Measurements from ENCODE around the gene NUP85.
"Not testable (repeated sequence)": the region's sequence is repeated elsewhere in the genome, so short reads cannot be mapped to it uniquely, and the experiment has no call there.

NUP85 gene

GRCh38 chr17:75270218-75270965 is 64.9 kb downstream of the NUP85 start:
- no peak for FAIRE-seq

- FAIRE-seq = no peak
These were observed 65.4 kb downstream of the NUP85 start, which contains the start of gene MIF4GD for GRCh38 chr17:75270966-75271232. Gene MIF4GD (minus strand): TSS chr17:75271231. CDS start chr17:75270195, 1,036 bp downstream.

- no peak for FAIRE-seq
These were observed 65.9 kb downstream of the NUP85 start for GRCh38 chr17:75271233-75271954.

- no peak for FAIRE-seq
These were observed 66.7 kb downstream of the NUP85 start for GRCh38 chr17:75271955-75272847.

GRCh38 chr17:75272848-75273184 is 67.3 kb downstream of the NUP85 start:
- no peak for FAIRE-seq

GRCh38 chr17:75273977-75274708 is 68.7 kb downstream of the NUP85 start:
- no peak for FAIRE-seq

- FAIRE-seq = no peak
These were observed 72.2 kb downstream of the NUP85 start for GRCh38 chr17:75277664-75278071.

- not testable (repeated sequence) for FAIRE-seq
These were observed 74.7 kb downstream of the NUP85 start for GRCh38 chr17:75280189-75280588.

- no peak for FAIRE-seq
These were observed 79.6 kb downstream of the NUP85 start for GRCh38 chr17:75285123-75285522.
